Transverse colon (tissue), 4 donors: ENCODE measurements around the gene FBLN2. TPM values are rescaled to one million over a fixed set of nuclear protein-coding genes. Genes with fewer than 3 reads are reported as not detected.

Source experiments
- DNase-seq: peaks from one replicate; pipeline ENCODE4 v3.0.0-alpha.2; 2019
- H3K27ac ChIP-seq, 4 donors: fragments of 200-600 bp; sonication (generic); 2 replicates each; pipeline ENCODE4 v1.5.1; 2016 to 2018; ENCODE audit warnings: inconsistent platforms in 4 of 4
- H3K27me3 ChIP-seq: fragments of 200-600 bp; sonication (generic); 2 replicates; pipeline ENCODE4 v1.5.1; 2017; ENCODE audit warnings: inconsistent platforms
- H3K36me3 ChIP-seq, 4 donors: fragments of 200-600 bp; sonication (generic); 2 replicates each; pipeline ENCODE4 v1.5.1; 2017 to 2019; ENCODE audit warnings: inconsistent platforms in 4 of 4
- H3K4me1 ChIP-seq, 4 donors: fragments of 200-600 bp; sonication (generic); 2 replicates each; pipeline ENCODE4 v1.5.1; 2017 to 2020; ENCODE audit warnings: inconsistent platforms in 4 of 4
- H3K4me3 ChIP-seq, 4 donors: fragments of 200-600 bp; sonication (generic); 1 replicate in 1 of 4; 2 replicates in 3 of 4; pipeline versions ENCODE4 v1.5.1 to v1.6.1; 2017 to 2019; ENCODE audit warnings: inconsistent platforms in 4 of 4
- H3K9me3 ChIP-seq, 2 donors: fragments of 200-600 bp; sonication (generic); 2 replicates each; pipeline ENCODE4 v1.5.1; 2017 to 2019; ENCODE audit warnings: inconsistent platforms in 2 of 2
- EP300 ChIP-seq: sonication (generic); formaldehyde crosslinking; IDR thresholded peaks from one replicate; pipeline ENCODE4 v1.6.1; 2017; ENCODE audit warnings: antibody characterized with exemption, low read depth
- POLR2A ChIP-seq: fragments of 450-650 bp; IDR thresholded peaks from one replicate; pipeline ENCODE4 v1.6.1; 2016; ENCODE audit warnings: antibody characterized with exemption, mild to moderate bottlenecking, moderate library complexity
- POLR2AphosphoS5 ChIP-seq, 3 donors: sonication (generic); formaldehyde crosslinking; IDR thresholded peaks; one replicate each; pipeline ENCODE4 v1.6.1; 2016; ENCODE audit warnings: antibody characterized with exemption in 3 of 3
- WGBS, 2 donors: methylation state at CpG; one replicate each; pipeline ENCODE4 v1.1.5; 2018; ENCODE audit warnings: low coverage in 1 of 2; 5-methylcytosine and 5-hydroxymethylcytosine counted together
- in situ Hi-C, 4 donors: fragments of 200-750 bp; cut with MboI; loops; one replicate each; pipeline versions ENCODE4 v1.15.0 to v1.15.1; 2017; ENCODE audit warnings: low sequenced_read_pairs in 3 of 4, low pct_ligation_motif_present in 1 of 4, low pct_unique_long_range_greater_than_20kb in 1 of 4
- intact Hi-C: fragments of 100-400 bp; cut with DNase I; formaldehyde crosslinking; loops from one replicate; pipeline ENCODE4 v1.15.1; 2023; ENCODE audit warnings: low total_unique reads
- total RNA-seq, 4 donors: library from RNA; depleted of rRNA; stranded (reverse); fragments of >200 nt; gene quantifications; one replicate each; pipeline ENCODE4 v1.1.0, GENCODE V29; 2016
- TF ChIP-seq, protein P1 (sequence below), 5 experiments: fragments of 200-600 bp in 3 of 5; fragments of 450-650 bp in 2 of 5; sonication (generic) in 3 of 5; IDR thresholded peaks; 1 replicate in 2 of 5; 2 replicates in 3 of 5; pipeline ENCODE4 v1.5.1; 2016 to 2017; ENCODE audit warnings: antibody characterized with exemption in 5 of 5, inconsistent platforms in 3 of 5, mild to moderate bottlenecking in 2 of 5, moderate library complexity in 1 of 5

Gene FBLN2
- total RNA-seq, 4 donors from 2014 or later: 23.0 to 51.5 (median 31.4) TPM

DNA sequence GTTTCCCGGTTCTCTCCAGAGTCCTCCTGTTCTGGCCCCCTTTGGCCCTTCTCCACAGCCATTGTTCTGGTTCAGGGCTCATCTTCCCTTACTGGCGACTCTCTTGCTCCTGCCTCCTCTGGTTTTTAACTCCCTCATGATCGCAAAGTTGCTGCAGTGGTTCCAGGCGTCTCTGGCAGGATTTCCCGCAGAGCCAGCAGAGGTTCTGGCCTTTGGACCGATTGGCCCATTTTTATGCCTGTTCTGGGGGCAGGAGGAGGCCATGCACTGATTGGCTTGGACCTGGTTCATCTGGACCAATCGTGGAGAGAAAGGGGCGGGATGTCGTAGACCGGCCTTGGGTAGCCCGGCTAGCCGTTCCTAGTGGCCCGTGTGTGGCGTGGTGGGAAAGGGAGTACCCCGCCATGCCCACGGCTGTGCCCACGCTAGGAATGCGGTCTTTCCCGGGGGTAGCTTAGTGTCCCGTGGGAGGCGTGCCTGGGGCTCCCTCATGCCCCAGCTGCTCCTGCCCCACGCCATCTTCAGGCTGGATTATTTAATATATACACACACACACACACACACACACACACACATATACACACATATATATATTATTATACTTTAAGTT, 113.4 kb downstream of the FBLN2 start:
- no peak for TF ChIP-seq EP300
- TF ChIP-seq, protein P1, sequence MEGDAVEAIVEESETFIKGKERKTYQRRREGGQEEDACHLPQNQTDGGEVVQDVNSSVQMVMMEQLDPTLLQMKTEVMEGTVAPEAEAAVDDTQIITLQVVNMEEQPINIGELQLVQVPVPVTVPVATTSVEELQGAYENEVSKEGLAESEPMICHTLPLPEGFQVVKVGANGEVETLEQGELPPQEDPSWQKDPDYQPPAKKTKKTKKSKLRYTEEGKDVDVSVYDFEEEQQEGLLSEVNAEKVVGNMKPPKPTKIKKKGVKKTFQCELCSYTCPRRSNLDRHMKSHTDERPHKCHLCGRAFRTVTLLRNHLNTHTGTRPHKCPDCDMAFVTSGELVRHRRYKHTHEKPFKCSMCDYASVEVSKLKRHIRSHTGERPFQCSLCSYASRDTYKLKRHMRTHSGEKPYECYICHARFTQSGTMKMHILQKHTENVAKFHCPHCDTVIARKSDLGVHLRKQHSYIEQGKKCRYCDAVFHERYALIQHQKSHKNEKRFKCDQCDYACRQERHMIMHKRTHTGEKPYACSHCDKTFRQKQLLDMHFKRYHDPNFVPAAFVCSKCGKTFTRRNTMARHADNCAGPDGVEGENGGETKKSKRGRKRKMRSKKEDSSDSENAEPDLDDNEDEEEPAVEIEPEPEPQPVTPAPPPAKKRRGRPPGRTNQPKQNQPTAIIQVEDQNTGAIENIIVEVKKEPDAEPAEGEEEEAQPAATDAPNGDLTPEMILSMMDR (IDR thresholded peaks at IDR 0.05): no peak
- TF ChIP-seq POLR2A: no peak
- TF ChIP-seq POLR2AphosphoS5 (IDR thresholded peaks at IDR 0.05): no peak
- H3K4me1 ChIP-seq: peaks cover 0 to 4% (median 0%) of the 10 kb centered on the region in 4 donors
- H3K9me3 ChIP-seq: no peaks in the 10 kb centered on the region
- in situ Hi-C loops: loop anchor here in 2 of 4 donors (25.0 kb wide), 1 partner anchor 225 kb away; the partner anchor contains the start of gene WNT7A (in 2 of the 2)
- intact Hi-C loops: no loop called here
- H3K36me3 ChIP-seq: no peaks in the 10 kb centered on the region
- DNase-seq: no peak
- no peak overlapping the region for H3K27ac ChIP-seq
- H3K27me3 ChIP-seq: peaks cover 13% of the 10 kb centered on the region
- H3K4me3 ChIP-seq: no peak overlapping the region
- 87% methylated on average over 22 of the region's 22 CpGs; no CpG with 5 or more reads in 1 of the 2 donors for WGBS, 2 donors

DNA sequence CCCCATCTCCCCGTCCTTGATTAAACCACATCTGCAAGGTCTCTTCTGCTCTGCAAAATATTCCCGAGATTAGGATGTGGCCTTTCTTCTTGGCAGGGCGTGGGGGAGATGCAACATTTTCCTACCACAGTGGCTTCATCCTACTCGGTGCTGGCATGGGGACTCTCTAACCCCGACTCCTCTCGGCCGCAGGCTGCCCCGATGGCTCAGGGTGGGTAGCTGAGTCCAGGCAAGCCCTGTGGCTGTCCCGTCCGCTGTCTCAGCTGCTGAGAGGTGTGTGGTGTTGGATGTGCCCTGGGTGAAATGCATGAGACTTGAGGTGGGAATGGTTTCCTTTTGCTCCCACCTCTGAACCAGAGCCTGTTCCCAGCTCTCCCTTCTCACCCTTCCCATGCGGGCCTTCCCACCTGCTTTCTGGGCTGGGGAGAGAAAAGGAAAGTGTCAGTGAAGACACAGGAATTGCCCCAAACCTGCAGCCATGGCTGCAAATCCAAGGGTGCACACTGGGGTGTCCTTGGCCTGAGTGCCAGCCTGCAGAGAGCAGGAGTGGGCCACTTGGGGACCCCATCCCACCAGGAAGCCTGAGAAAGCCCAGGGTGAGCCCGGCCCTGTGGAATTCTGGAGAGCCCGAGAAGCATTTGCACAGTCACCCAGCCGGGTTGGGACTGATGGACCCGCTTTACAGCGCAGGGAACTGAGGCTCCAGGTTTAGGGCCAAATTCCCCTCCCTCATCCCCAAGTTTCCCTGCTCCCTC, 115.0 kb downstream of the FBLN2 start:
- Histone ChIP-seq H3K4me1 (no peaks in the 10 kb centered on the region), H3K36me3 (no peaks in the 10 kb centered on the region), H3K4me3 (no peak overlapping the region), H3K9me3 (no peaks in the 10 kb centered on the region), H3K27ac (no peak overlapping the region), H3K27me3 (peaks cover 4% of the 10 kb centered on the region)
- intact Hi-C loops: no loop called here
- no peak for TF ChIP-seq POLR2A
- TF ChIP-seq EP300: no peak
- TF ChIP-seq, protein P1 (IDR thresholded peaks at IDR 0.05): no peak
- no peak for TF ChIP-seq POLR2AphosphoS5 (IDR thresholded peaks at IDR 0.05)
- WGBS, 2 donors: 77 to 80% methylated on average over 4 to 16 of the region's 16 CpGs
- in situ Hi-C loops: loop anchor here in 2 of 4 donors (25.0 kb wide), 1 partner anchor 223 kb away; the partner anchor contains the start of gene WNT7A (in 2 of the 2)
- no peak for DNase-seq

DNA sequence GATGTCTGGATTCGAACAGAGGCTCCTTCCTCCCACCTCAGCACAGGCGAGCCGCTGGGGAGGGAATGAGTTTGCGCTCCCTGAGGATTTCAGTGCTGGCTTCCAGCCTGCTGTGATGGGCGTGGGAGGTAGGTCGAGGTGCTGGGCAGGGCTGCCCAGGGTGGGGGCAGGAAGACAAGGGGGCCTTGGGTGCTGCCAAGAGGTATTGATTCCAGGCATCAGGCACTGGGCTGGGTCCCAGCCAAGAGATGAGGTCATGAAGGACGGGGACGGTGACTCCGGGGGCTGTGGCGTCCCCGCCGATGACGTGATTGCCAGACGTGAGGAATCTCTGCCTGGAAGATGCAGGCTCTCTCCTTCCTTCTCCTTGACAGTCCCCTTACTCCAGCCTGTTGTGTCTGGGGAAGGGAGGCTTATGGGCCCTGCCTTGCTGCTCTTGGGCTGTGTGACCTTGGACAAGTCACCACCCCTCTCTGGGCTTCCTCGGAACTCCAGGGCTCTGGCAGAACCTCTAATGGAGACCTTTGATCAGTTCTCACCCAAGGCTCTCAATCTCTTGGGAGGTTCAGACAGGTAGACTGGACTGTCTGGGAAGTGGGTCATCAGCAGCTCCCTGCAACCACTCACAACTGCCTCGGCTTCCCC, 116.8 kb downstream of the FBLN2 start:
- Histone ChIP-seq H3K4me3 (no peak overlapping the region), H3K36me3 (no peaks in the 10 kb centered on the region), H3K27ac (no peak overlapping the region), H3K27me3 (peaks cover 4% of the 10 kb centered on the region), H3K9me3 (no peaks in the 10 kb centered on the region), H3K4me1 (no peaks in the 10 kb centered on the region)
- intact Hi-C loops: no loop called here
- in situ Hi-C loops: loop anchor here in 2 of 4 donors (25.0 kb wide), 1 partner anchor 222 kb away; the partner anchor contains the start of gene WNT7A (in 2 of the 2)
- WGBS, 2 donors: 65% methylated on average over 14 of the region's 16 CpGs; no CpG with 5 or more reads in 1 of the 2 donors
- DNase-seq: no peak
- TF ChIP-seq EP300: no peak
- TF ChIP-seq, protein P1 (IDR thresholded peaks at IDR 0.05): no peak
- TF ChIP-seq POLR2AphosphoS5 (IDR thresholded peaks at IDR 0.05): no peak
- no peak for TF ChIP-seq POLR2A

DNA sequence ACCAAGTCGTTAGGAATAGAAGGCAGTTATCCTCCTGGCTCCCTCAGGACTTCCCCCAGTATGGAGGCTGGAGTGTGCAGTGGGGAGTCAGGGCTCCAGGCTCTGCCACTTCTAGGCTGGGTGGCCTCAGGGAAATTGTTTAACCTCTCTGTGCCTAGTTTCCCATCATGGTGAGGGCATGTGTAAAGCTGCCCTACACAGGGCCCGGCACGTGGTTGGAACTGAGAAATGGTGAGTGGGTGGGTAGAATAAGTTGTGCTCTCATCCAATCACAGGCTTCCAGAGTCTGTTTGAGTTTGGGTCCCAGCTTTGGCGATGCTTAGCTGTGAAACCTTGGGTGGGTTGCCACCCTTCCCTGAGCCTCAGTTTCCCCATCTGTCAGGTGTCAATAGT, 117.3 kb downstream of the FBLN2 start:
- Histone ChIP-seq H3K4me1 (no peaks in the 10 kb centered on the region), H3K27me3 (peaks cover 8% of the 10 kb centered on the region), H3K9me3 (no peaks in the 10 kb centered on the region), H3K27ac (no peak overlapping the region), H3K36me3 (no peaks in the 10 kb centered on the region), H3K4me3 (no peak overlapping the region)
- in situ Hi-C loops: loop anchor here in 2 of 4 donors (25.0 kb wide), 1 partner anchor 221 kb away; the partner anchor contains the start of gene WNT7A (in 2 of the 2)
- TF ChIP-seq, protein P1 (IDR thresholded peaks at IDR 0.05): no peak
- no peak for TF ChIP-seq POLR2AphosphoS5 (IDR thresholded peaks at IDR 0.05)
- no peak for TF ChIP-seq POLR2A
- TF ChIP-seq EP300: no peak
- 70% methylated on average over 3 of the region's 4 CpGs; no CpG with 5 or more reads in 1 of the 2 donors for WGBS, 2 donors
- no peak for DNase-seq
- intact Hi-C loops: no loop called here
